ENCODE measurements around the gene SAMD8. TPM values are rescaled to one million over a fixed set of nuclear protein-coding genes. Genes with fewer than 3 reads are reported as not detected.
A peak's percentile ranks its signal among the peaks of the same experiment; 100 is the strongest.

Gene SAMD8
- total and polyA plus RNA-seq, 10 of the 15 experiments (the other 5 are each of a cell fraction or from before 2014, with no cell fraction given), result 2.8 to 26.0 (median 9.3) TPM

GRCh38 chr10:75115137-75115536, 3.7 kb downstream of the SAMD8 start:
- intact Hi-C loops (cut with micrococcal nuclease; ENCODE audit: unreplicated experiment), result no loop called here
- no peaks in the 10 kb centered on the region for H3K9me3 ChIP-seq (replicated peaks; ENCODE audit: control insufficient read depth, insufficient read depth, low read length)
- SMC1A ChIA-PET (ENCODE audit: uncharacterized antibody, unreplicated experiment), result interaction anchor here (0.7 to 3.2 kb wide), 7 partner anchors 14 to 926 kb away, joined by 3 to 17 read pairs (median 4); partner anchors contain the start of gene COMTD1
- WGBS (ENCODE audit: insufficient coverage, insufficient replicate concordance, low lambda C conversion rate, missing lambda C conversion rate), result 100% methylated on average over 2 of the region's 2 CpGs
- no peak overlapping the region for H2AFZ ChIP-seq (ENCODE audit: control insufficient read depth, low read depth, low read length)
- POLR2A ChIA-PET, result interaction anchor here (0.6 to 1.0 kb wide), 4 partner anchors 42 to 1104 kb away, joined by 3 to 7 read pairs (median 5); no protein-coding TSS in a partner anchor
- DNase-seq (ENCODE audit: low read depth, low spot score), result no peak
- in situ Hi-C loops (cut with MboI), result no loop called here
- FAIRE-seq, result no peak
- peak overlapping the region; percentile 50; the same call in 1 of the 2 replicates for H3K4me2 ChIP-seq (ENCODE audit: control insufficient read depth, insufficient read depth)
- H3K4me1 ChIP-seq (ENCODE audit: control insufficient read depth, insufficient read depth, low read length), result peaks cover 7% of the 10 kb centered on the region
- H3K9ac ChIP-seq (ENCODE audit: control insufficient read depth, insufficient read depth, low read length), result no peak overlapping the region
- no peak overlapping the region for H3K27ac ChIP-seq (ENCODE audit: control insufficient read depth, insufficient read depth)
- BruUV-seq (replicated peaks), result no TSS peak
- H3K36me3 ChIP-seq (ENCODE audit: control insufficient read depth in 2 of 2, insufficient read depth in 2 of 2, low read length in 1 of 2), result peaks cover 0 to 5% of the 10 kb centered on the region in 2 experiments; a peak in 1 of 4 replicates
- H3K79me2 ChIP-seq (ENCODE audit: control insufficient read depth, insufficient read depth, low read length), result peaks cover 78% of the 10 kb centered on the region
- H3K27me3 ChIP-seq (replicated peaks in 1 of 2; ENCODE audit: control insufficient read depth in 2 of 2, insufficient read depth in 2 of 2, low read length in 1 of 2), result no peaks in the 10 kb centered on the region
- no peak for ATAC-seq
- no peaks in the 10 kb centered on the region for H4K20me1 ChIP-seq (ENCODE audit: control insufficient read depth, insufficient read depth)
- 0 out of 2 replicates have a peak overlapping the region, but pooled peaks have one; percentile 29 for H3K4me3 ChIP-seq
- RAD21 ChIA-PET (ENCODE audit: unreplicated experiment), result interaction anchor here (0.7 to 1.3 kb wide), 3 partner anchors 21 to 1116 kb away, joined by 3 to 4 read pairs (median 4); partner anchors contain the start of gene COMTD1
- CTCF ChIA-PET, result interaction anchor here (1.3 to 2.2 kb wide), 3 partner anchors 14 to 115 kb away, joined by 4 to 10 read pairs (median 8); no protein-coding TSS in a partner anchor
- TF ChIP-seq IKZF2 (IDR thresholded peaks at IDR 0.05) (no peak), CUX1 (IDR thresholded peaks at IDR 0.05; ENCODE audit: insufficient replicate concordance, low read depth, low read length) (no peak), PAX8 (IDR thresholded peaks at IDR 0.05) (no peak), RBBP5 (conservative IDR thresholded peaks at IDR 0.05) (no peak), HSF1 (IDR thresholded peaks at IDR 0.05; ENCODE audit: low read depth, low read length) (no peak), KDM1A (IDR thresholded peaks at IDR 0.05; ENCODE audit: borderline replicate concordance) (no peak), MTA3 (IDR thresholded peaks at IDR 0.05; ENCODE audit: borderline replicate concordance, low read length) (no peak), BCL3 (IDR thresholded peaks at IDR 0.05; ENCODE audit: borderline replicate concordance, insufficient read depth, low read depth, low read length, poor library complexity, severe bottlenecking) (no peak), PAX5 (IDR thresholded peaks at IDR 0.05; ENCODE audit: borderline replicate concordance, low read depth, low read length) (no peak), KLF5 (IDR thresholded peaks at IDR 0.05; ENCODE audit: partially characterized antibody) (no peak), ZBTB40 (IDR thresholded peaks at IDR 0.05; ENCODE audit: borderline replicate concordance) (no peak)

All from GM12878 (cell line).